IMR-90 (cell line): Measurements from ENCODE around the gene GDI2. TPM values are rescaled to one million over a fixed set of nuclear protein-coding genes. Genes with fewer than 3 reads are reported as not detected.

ENCODE experiments used
- ATAC-seq: fragments of 200-7000 bp; cut with Tn5 transposase; 2 replicates; pipeline ENCODE4 v1.9.1; 2020; ENCODE audit warnings: low read depth, mild to moderate bottlenecking, moderate library complexity
- BruUV-seq: library from RNA; stranded (reverse); fragments of 400-500 nt; replicated peaks from 2 replicates; lab custom pipeline; 2021; lab: Mats Ljungman, UMichigan
- CTCF ChIA-PET: fragments of 300-600 bp; formaldehyde crosslinking; extraction: SDS; loops from one replicate; lab custom pipeline; 2021; ENCODE audit warnings: antibody characterized with exemption; lab: Yijun Ruan, JAX
- POLR2A ChIA-PET: fragments of 300-600 bp; sonication (Branson Sonifier 250); formaldehyde crosslinking; loops from one replicate; lab custom pipeline; 2022; ENCODE audit warnings: antibody characterized with exemption; ENCODE audit not compliant: unreplicated experiment; lab: Charles Lee
- DNase-seq: peaks from one replicate; pipeline ENCODE4 v3.0.0; 2013
- H2AFZ ChIP-seq: replicated peaks from 2 replicates; pipeline ENCODE3; 2013; ENCODE audit warnings: low read length, mild to moderate bottlenecking; ENCODE audit not compliant: poor library complexity
- H2AK5ac ChIP-seq: 2 replicates; pipeline ENCODE4 v1.6.1; 2013; ENCODE audit warnings: low read depth, low read length, inconsistent platforms
- H2AK9ac ChIP-seq: replicated peaks from 2 replicates; pipeline ENCODE3; 2013; ENCODE audit warnings: mild to moderate bottlenecking, low read depth, low read length, moderate library complexity; ENCODE audit not compliant: poor library complexity
- H2BK120ac ChIP-seq: 2 replicates; pipeline ENCODE4 v1.6.1; 2013; ENCODE audit warnings: low read depth, low read length, inconsistent platforms
- H2BK15ac ChIP-seq: 3 replicates; pipeline ENCODE4 v1.6.1; 2013; ENCODE audit warnings: low read depth, low read length, inconsistent platforms
- H2BK20ac ChIP-seq: 2 replicates; pipeline ENCODE4 v1.6.1; 2013; ENCODE audit warnings: low read depth, mild to moderate bottlenecking, inconsistent platforms, low read length, moderate library complexity
- H2BK5ac ChIP-seq: 2 replicates; pipeline ENCODE4 v1.6.1; 2013; ENCODE audit warnings: mild to moderate bottlenecking, low read depth, low read length, inconsistent platforms; ENCODE audit not compliant: poor library complexity, severe bottlenecking
- H3K14ac ChIP-seq: replicated peaks from 2 replicates; pipeline ENCODE4 v1.6.1; 2013; ENCODE audit warnings: low read depth, low read length, inconsistent platforms
- H3K18ac ChIP-seq: 2 replicates; pipeline ENCODE4 v1.6.1; 2013; ENCODE audit warnings: low read depth, low read length, control low read depth
- H3K23ac ChIP-seq: 2 replicates; pipeline ENCODE4 v1.6.1; 2013; ENCODE audit warnings: low read depth, low read length, inconsistent platforms
- H3K27ac ChIP-seq: 2 replicates; pipeline ENCODE4 v1.5.1; 2013; ENCODE audit warnings: mild to moderate bottlenecking, control low read depth, low read length; ENCODE audit not compliant: insufficient read depth
- H3K27me3 ChIP-seq: 2 replicates; pipeline ENCODE4 v1.6.1; 2013; ENCODE audit warnings: low read length; ENCODE audit not compliant: control insufficient read depth, insufficient read depth
- H3K36me3 ChIP-seq: 2 replicates; pipeline ENCODE4 v1.6.1; 2013; ENCODE audit warnings: low read length, mixed read lengths; ENCODE audit not compliant: control insufficient read depth, insufficient read depth
- H3K4ac ChIP-seq: 2 replicates; pipeline ENCODE4 v1.6.1; 2013; ENCODE audit warnings: low read depth, low read length, inconsistent platforms
- H3K4me1 ChIP-seq: 2 replicates; pipeline ENCODE4 v1.6.1; 2013; ENCODE audit warnings: low read length, mixed read lengths; ENCODE audit not compliant: control insufficient read depth, insufficient read depth
- H3K4me2 ChIP-seq: 2 replicates; pipeline ENCODE4 v1.6.1; 2013; ENCODE audit warnings: low read depth, mild to moderate bottlenecking, control low read depth, low read length, moderate library complexity
- H3K4me3 ChIP-seq: 2 replicates; pipeline ENCODE4 v1.5.1; 2013; ENCODE audit warnings: low read depth, mild to moderate bottlenecking, control low read depth, low read length, moderate library complexity; ENCODE audit not compliant: insufficient read depth
- H3K56ac ChIP-seq: 2 replicates; pipeline ENCODE4 v1.6.1; 2013; ENCODE audit warnings: low read length, inconsistent platforms; ENCODE audit not compliant: insufficient read depth; ENCODE audit errors: extremely low read depth
- H3K79me1 ChIP-seq, 2 experiments: 2 replicates each; pipeline ENCODE4 v1.6.1; 2013; ENCODE audit warnings: low read length in 2 of 2, inconsistent platforms in 1 of 2, low read depth in 1 of 2
- H3K9ac ChIP-seq: 2 replicates; pipeline ENCODE4 v1.6.1; 2013; ENCODE audit warnings: low read depth, low read length, control low read depth
- H3K9me1 ChIP-seq: 2 replicates; pipeline ENCODE4 v1.6.1; 2013; ENCODE audit warnings: low read length, inconsistent platforms; ENCODE audit not compliant: insufficient read depth
- H3K9me3 ChIP-seq: 2 replicates; pipeline ENCODE4 v1.6.1; 2013; ENCODE audit warnings: low read length; ENCODE audit not compliant: control insufficient read depth, insufficient read depth
- H4K20me1 ChIP-seq: 2 replicates; pipeline ENCODE4 v1.6.1; 2013; ENCODE audit warnings: low read length, inconsistent platforms; ENCODE audit not compliant: insufficient read depth
- H4K5ac ChIP-seq: 2 replicates; pipeline ENCODE4 v1.6.1; 2013; ENCODE audit warnings: mild to moderate bottlenecking, low read depth, low read length, control low read depth
- H4K8ac ChIP-seq, 2 experiments: 2 replicates each; pipeline ENCODE4 v1.6.1; 2013; ENCODE audit warnings: low read depth in 2 of 2, low read length in 2 of 2, control low read depth in 1 of 2, inconsistent platforms in 1 of 2
- H4K91ac ChIP-seq: 2 replicates; pipeline ENCODE4 v1.6.1; 2013; ENCODE audit warnings: low read depth, low read length, inconsistent platforms; ENCODE audit not compliant: insufficient read depth
- BHLHE40 ChIP-seq: fragments of 150-350 bp; IDR thresholded peaks from 2 replicates; pipeline ENCODE4 v1.6.1; 2016; ENCODE audit warnings: mild to moderate bottlenecking, low read depth, low read length
- CEBPB ChIP-seq: IDR thresholded peaks from 2 replicates; pipeline ENCODE4 v1.6.1; 2012; ENCODE audit warnings: low read depth, low read length, improper control_type of control experiment
- CHD1 ChIP-seq: IDR thresholded peaks from 2 replicates; pipeline ENCODE4 v1.6.1; 2012; ENCODE audit warnings: low read depth, low read length, improper control_type of control experiment
- FOS ChIP-seq: fragments of 150-350 bp; IDR thresholded peaks from 2 replicates; pipeline ENCODE4 v1.6.1; 2016; ENCODE audit warnings: low read depth, low read length
- MAFK ChIP-seq: IDR thresholded peaks from 2 replicates; pipeline ENCODE4 v1.6.1; 2012; ENCODE audit warnings: low read depth, low read length, improper control_type of control experiment
- MAZ ChIP-seq: IDR thresholded peaks from 2 replicates; pipeline ENCODE4 v1.6.1; 2012; ENCODE audit warnings: low read depth, mild to moderate bottlenecking, low read length, improper control_type of control experiment, moderate library complexity, borderline replicate concordance
- MXI1 ChIP-seq: IDR thresholded peaks from 2 replicates; pipeline ENCODE4 v1.6.1; 2012; ENCODE audit warnings: low read depth, mild to moderate bottlenecking, low read length, moderate library complexity, borderline replicate concordance
- NFE2L2 ChIP-seq: fragments of 150-350 bp; IDR thresholded peaks from 2 replicates; pipeline ENCODE4 v1.6.1; 2016; ENCODE audit warnings: low read depth, mild to moderate bottlenecking, low read length
- POLR2A ChIP-seq: IDR thresholded peaks from 2 replicates; pipeline ENCODE4 v1.6.1; 2012; ENCODE audit warnings: mild to moderate bottlenecking, low read depth, low read length
- RAD21 ChIP-seq: IDR thresholded peaks from 2 replicates; pipeline ENCODE4 v1.6.1; 2012; ENCODE audit warnings: low read length, improper control_type of control experiment
- RCOR1 ChIP-seq: IDR thresholded peaks from 2 replicates; pipeline ENCODE4 v1.6.1; 2012; ENCODE audit warnings: mild to moderate bottlenecking, low read length, improper control_type of control experiment; ENCODE audit not compliant: insufficient replicate concordance
- RFX5 ChIP-seq: IDR thresholded peaks from 2 replicates; pipeline ENCODE4 v1.8.0; 2012; ENCODE audit warnings: low read depth, mild to moderate bottlenecking, low read length, moderate library complexity
- SMC3 ChIP-seq: fragments of 150-350 bp; IDR thresholded peaks from 2 replicates; pipeline ENCODE4 v1.6.1; 2016; ENCODE audit warnings: low read depth, mild to moderate bottlenecking, antibody characterized with exemption, low read length, moderate library complexity
- WGBS, 2 experiments: methylation state at CpG; one replicate each; pipeline versions ENCODE4 v1.1.5 to v1.1.7; 2013; ENCODE audit warnings: missing lambda C conversion rate in 2 of 2; ENCODE audit not compliant: insufficient read length in 1 of 2; ENCODE audit errors: extremely low coverage in 2 of 2; 5-methylcytosine and 5-hydroxymethylcytosine counted together
- dilution Hi-C: fragments of 300-500 bp; cut with HindIII; formaldehyde crosslinking; loops from one replicate; pipeline ENCODE4 v1.14.3; 2018; ENCODE audit warnings: low sequenced_read_pairs; ENCODE audit not compliant: unreplicated experiment
- in situ Hi-C: fragments of 300-500 bp; cut with MboI; formaldehyde crosslinking; loops from 3 replicates; pipeline ENCODE4 v1.14.3; 2019; ENCODE audit warnings: low sequenced_read_pairs, inconsistent platforms, mixed read lengths
- intact Hi-C: fragments of 100-400 bp; cut with micrococcal nuclease; formaldehyde crosslinking; loops from 2 replicates; pipeline ENCODE4 v1.10.0; 2022
- polyA plus RNA-seq, 3 experiments: library from polyadenylated mRNA; depleted of rRNA; stranded (reverse); fragments of >200 nt; gene quantifications; 2 replicates each; pipeline ENCODE4 v1.2.3, GENCODE V29; 2012; ENCODE audit warnings: low replicate concordance in 1 of 3
- total RNA-seq: library from RNA; depleted of rRNA; stranded (reverse); fragments of >200 nt; gene quantifications from 2 replicates; pipeline ENCODE4 v1.2.3, GENCODE V29; 2012
- TF ChIP-seq, protein P1 (sequence below): conservative IDR thresholded peaks from 2 replicates; pipeline ENCODE4 v1.5.1; 2012; ENCODE audit warnings: mild to moderate bottlenecking, low read depth, low read length, improper control_type of control experiment
- TF ChIP-seq, protein P2 (sequence below): fragments of 150-350 bp; IDR thresholded peaks from 2 replicates; pipeline ENCODE4 v1.6.1; 2016; ENCODE audit warnings: low read depth, mild to moderate bottlenecking, low read length, moderate library complexity, borderline replicate concordance
- TF ChIP-seq, protein P3 (sequence below): fragments of 150-350 bp; IDR thresholded peaks from 2 replicates; pipeline ENCODE4 v1.6.1; 2017; ENCODE audit warnings: mild to moderate bottlenecking, antibody characterized with exemption, low read length, low read depth

The GDI2 gene
- total and polyA plus RNA-seq, 2 of the 4 experiments (the other 2 are of a cell fraction), result 171 to 396 TPM

DNA sequence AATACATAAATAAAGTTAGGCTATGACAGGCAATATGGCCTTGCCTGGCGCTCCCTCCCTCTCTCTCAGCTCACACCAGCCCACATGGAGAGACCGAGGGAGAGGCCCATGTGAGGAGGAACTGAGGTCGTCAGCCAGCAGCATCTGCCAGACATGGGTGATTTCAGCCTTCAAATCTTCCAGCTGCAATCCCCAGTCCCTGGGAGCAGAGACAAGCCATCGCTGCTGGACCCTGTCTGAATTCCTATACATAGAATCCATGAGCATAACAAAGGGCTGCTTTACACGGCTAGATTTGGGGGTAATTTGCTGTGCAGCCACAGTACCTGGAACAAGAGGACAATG, 40.9 kb upstream of the GDI2 start:
- DNase-seq (no peak), ATAC-seq (no peak)
- H4K91ac ChIP-seq, result no peak overlapping the region
- H3K79me1 ChIP-seq, result no peaks in the 10 kb centered on the region
- POLR2A ChIA-PET, result no interaction called here
- WGBS, 2 experiments, result no CpG with 5 or more reads among the region's 5 CpGs
- H3K4me2 ChIP-seq, result no peak overlapping the region
- no peaks in the 10 kb centered on the region for H4K20me1 ChIP-seq
- H4K5ac ChIP-seq, result no peak overlapping the region
- H3K56ac ChIP-seq, result no peak overlapping the region
- H3K4me3 ChIP-seq, result no peak overlapping the region
- no peak for TF ChIP-seq BHLHE40
- no peak for TF ChIP-seq POLR2A
- no peak for TF ChIP-seq FOS
- TF ChIP-seq NFE2L2, result no peak
- no peak for TF ChIP-seq RAD21
- TF ChIP-seq CEBPB, result no peak
- TF ChIP-seq, protein P1, sequence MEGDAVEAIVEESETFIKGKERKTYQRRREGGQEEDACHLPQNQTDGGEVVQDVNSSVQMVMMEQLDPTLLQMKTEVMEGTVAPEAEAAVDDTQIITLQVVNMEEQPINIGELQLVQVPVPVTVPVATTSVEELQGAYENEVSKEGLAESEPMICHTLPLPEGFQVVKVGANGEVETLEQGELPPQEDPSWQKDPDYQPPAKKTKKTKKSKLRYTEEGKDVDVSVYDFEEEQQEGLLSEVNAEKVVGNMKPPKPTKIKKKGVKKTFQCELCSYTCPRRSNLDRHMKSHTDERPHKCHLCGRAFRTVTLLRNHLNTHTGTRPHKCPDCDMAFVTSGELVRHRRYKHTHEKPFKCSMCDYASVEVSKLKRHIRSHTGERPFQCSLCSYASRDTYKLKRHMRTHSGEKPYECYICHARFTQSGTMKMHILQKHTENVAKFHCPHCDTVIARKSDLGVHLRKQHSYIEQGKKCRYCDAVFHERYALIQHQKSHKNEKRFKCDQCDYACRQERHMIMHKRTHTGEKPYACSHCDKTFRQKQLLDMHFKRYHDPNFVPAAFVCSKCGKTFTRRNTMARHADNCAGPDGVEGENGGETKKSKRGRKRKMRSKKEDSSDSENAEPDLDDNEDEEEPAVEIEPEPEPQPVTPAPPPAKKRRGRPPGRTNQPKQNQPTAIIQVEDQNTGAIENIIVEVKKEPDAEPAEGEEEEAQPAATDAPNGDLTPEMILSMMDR, result no peak
- no peak for TF ChIP-seq CHD1
- TF ChIP-seq, protein P2, sequence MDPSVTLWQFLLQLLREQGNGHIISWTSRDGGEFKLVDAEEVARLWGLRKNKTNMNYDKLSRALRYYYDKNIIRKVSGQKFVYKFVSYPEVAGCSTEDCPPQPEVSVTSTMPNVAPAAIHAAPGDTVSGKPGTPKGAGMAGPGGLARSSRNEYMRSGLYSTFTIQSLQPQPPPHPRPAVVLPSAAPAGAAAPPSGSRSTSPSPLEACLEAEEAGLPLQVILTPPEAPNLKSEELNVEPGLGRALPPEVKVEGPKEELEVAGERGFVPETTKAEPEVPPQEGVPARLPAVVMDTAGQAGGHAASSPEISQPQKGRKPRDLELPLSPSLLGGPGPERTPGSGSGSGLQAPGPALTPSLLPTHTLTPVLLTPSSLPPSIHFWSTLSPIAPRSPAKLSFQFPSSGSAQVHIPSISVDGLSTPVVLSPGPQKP, result no peak
- no peak for TF ChIP-seq MXI1
- TF ChIP-seq SMC3, result no peak
- TF ChIP-seq, protein P3, sequence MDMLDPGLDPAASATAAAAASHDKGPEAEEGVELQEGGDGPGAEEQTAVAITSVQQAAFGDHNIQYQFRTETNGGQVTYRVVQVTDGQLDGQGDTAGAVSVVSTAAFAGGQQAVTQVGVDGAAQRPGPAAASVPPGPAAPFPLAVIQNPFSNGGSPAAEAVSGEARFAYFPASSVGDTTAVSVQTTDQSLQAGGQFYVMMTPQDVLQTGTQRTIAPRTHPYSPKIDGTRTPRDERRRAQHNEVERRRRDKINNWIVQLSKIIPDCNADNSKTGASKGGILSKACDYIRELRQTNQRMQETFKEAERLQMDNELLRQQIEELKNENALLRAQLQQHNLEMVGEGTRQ, result no peak
- TF ChIP-seq MAFK, result no peak
- no peak for TF ChIP-seq MAZ
- TF ChIP-seq RFX5, result no peak
- TF ChIP-seq RCOR1, result no peak
- no peak overlapping the region for H2BK20ac ChIP-seq
- no peaks in the 10 kb centered on the region for H3K9me3 ChIP-seq
- no peak overlapping the region for H3K18ac ChIP-seq
- intact Hi-C loops, result no loop called here
- no peak overlapping the region for H2BK5ac ChIP-seq
- H2AK9ac ChIP-seq, result no peak overlapping the region
- no peak overlapping the region for H3K23ac ChIP-seq
- in situ Hi-C loops, result loop anchor here (25.0 kb wide), 2 partner anchors 392 to 1017 kb away; partner anchors contain the start of gene AKR1E2
- no peak overlapping the region for H4K8ac ChIP-seq
- H3K4me1 ChIP-seq, result no peaks in the 10 kb centered on the region
- no TSS peak for BruUV-seq
- H3K27me3 ChIP-seq, result no peaks in the 10 kb centered on the region
- H3K27ac ChIP-seq, result no peak overlapping the region
- H3K14ac ChIP-seq, result no peak overlapping the region
- no peak overlapping the region for H3K4ac ChIP-seq
- no peak overlapping the region for H2AFZ ChIP-seq
- H3K9ac ChIP-seq, result no peak overlapping the region
- no peaks in the 10 kb centered on the region for H3K36me3 ChIP-seq
- no peak overlapping the region for H2AK5ac ChIP-seq
- H2BK15ac ChIP-seq, result no peak overlapping the region
- CTCF ChIA-PET, result no interaction called here
- H2BK120ac ChIP-seq, result no peak overlapping the region
- H3K9me1 ChIP-seq, result 0 out of 2 replicates have a peak, but pooled peaks cover 3% of the 10 kb centered on the region
- dilution Hi-C loops, result no loop called here
